H1 (cell line): Measurements from ENCODE around the gene TAC4. TPM values are rescaled to one million over a fixed set of nuclear protein-coding genes. Genes with fewer than 3 reads are reported as not detected.

Experiments used
- CHD7 ChIP-seq: fragments of 300-600 bp; sonication (generic); IDR thresholded peaks from 2 replicates; pipeline ENCODE4 v1.7.1; 2012; ENCODE audit warnings: low read length, moderate library complexity, mild to moderate bottlenecking, inconsistent platforms; ENCODE audit not compliant: insufficient replicate concordance
- MAX ChIP-seq: IDR thresholded peaks from 2 replicates; pipeline ENCODE4 v1.6.1; 2012; ENCODE audit warnings: inconsistent platforms
- SIN3A ChIP-seq, 2 experiments: IDR thresholded peaks in 1 of 2; conservative IDR thresholded peaks in 1 of 2; 2 replicates each; pipeline ENCODE4 v1.6.1; 2011 to 2012; ENCODE audit warnings: low read length in 2 of 2, improper control_type of control experiment in 1 of 2, low read depth in 1 of 2, mild to moderate bottlenecking in 1 of 2
- TAF1 ChIP-seq: IDR thresholded peaks from 2 replicates; pipeline ENCODE4 v1.6.1; 2011; ENCODE audit warnings: mild to moderate bottlenecking, low read depth, low read length
- TAF7 ChIP-seq: optimal IDR thresholded peaks from 2 replicates; pipeline ENCODE3; 2011; ENCODE audit warnings: low read depth, mild to moderate bottlenecking, inconsistent platforms, low read length, moderate library complexity, borderline replicate concordance
- polyA plus RNA-seq, 7 experiments: library from polyadenylated mRNA; depleted of rRNA in 3 of 7; stranded (reverse) in 5 of 7; unstranded in 2 of 7; fragments of >200 nt in 5 of 7; fragments of 200-250 nt in 2 of 7; gene quantifications; 1 replicate in 5 of 7; 2 replicates in 1 of 7; 4 replicates in 1 of 7; pipeline versions ENCODE4 v1.2.1 to v1.2.3, GENCODE V29; 2011 to 2013; ENCODE audit warnings: missing spikeins in 2 of 7, mixed read lengths in 2 of 7
- total RNA-seq: library from RNA; stranded (reverse); fragmentation: NEBNext Ultra II Directional; extraction: Animal tissue kit (Norgen Biotek cat#: 25700); gene quantifications from 2 replicates; pipeline ENCODE4 v1.2.1, GENCODE V29; 2021

Gene TAC4
- total and polyA plus RNA-seq, 2 of the 8 experiments (the other 6 are each of a cell fraction or from before 2014, with no cell fraction given) = 0.15 TPM; not detected in 1

GRCh38 chr17:49789243-49789578 lies 58.7 kb downstream of the TAC4 start (continued):
- TF ChIP-seq CHD7 (no peak), TAF1 (no peak), SIN3A (conservative IDR thresholded peaks at IDR 0.05 in 1 of 2, IDR thresholded peaks at IDR 0.05 in 1 of 2; ENCODE audit: low read depth in 1 of 2, low read length in 2 of 2) (no peak), TAF7 (no peak), MAX (no peak)
